HEK293 (cell line): ENCODE measurements around the gene ZFPL1.

ENCODE experiments used
- BCL11A ChIP-seq: fragments of 450-650 bp; formaldehyde crosslinking; IDR thresholded peaks from 2 replicates; pipeline ENCODE4 v1.5.1; 2016; ENCODE audit warnings: low read depth, missing biosample characterization, missing genetic modification characterization
- KLF1 ChIP-seq: fragments of 450-650 bp; formaldehyde crosslinking; IDR thresholded peaks from 2 replicates; pipeline ENCODE4 v1.5.1; 2016; ENCODE audit warnings: missing biosample characterization, missing genetic modification characterization
- TCF7L2 ChIP-seq: IDR thresholded peaks from 2 replicates; pipeline ENCODE4 v1.6.1; 2011; ENCODE audit warnings: low read depth, mild to moderate bottlenecking, inconsistent platforms, low read length, moderate library complexity, borderline replicate concordance
- ZBTB1 ChIP-seq: fragments of 450-650 bp; formaldehyde crosslinking; IDR thresholded peaks from 2 replicates; pipeline ENCODE4 v1.5.1; 2016; ENCODE audit warnings: missing biosample characterization, missing genetic modification characterization
- ZNF24 ChIP-seq: fragments of 450-650 bp; formaldehyde crosslinking; IDR thresholded peaks from 2 replicates; pipeline ENCODE4 v1.5.1; 2016; ENCODE audit warnings: missing biosample characterization, missing genetic modification characterization
- ZNF292 ChIP-seq: fragments of 450-650 bp; formaldehyde crosslinking; IDR thresholded peaks from 2 replicates; pipeline ENCODE4 v1.5.1; 2016; ENCODE audit warnings: low read depth, missing biosample characterization, missing genetic modification characterization, borderline replicate concordance
- ZNF324 ChIP-seq: fragments of 450-650 bp; formaldehyde crosslinking; IDR thresholded peaks from 2 replicates; pipeline ENCODE4 v1.5.1; 2016; ENCODE audit warnings: missing biosample characterization, missing genetic modification characterization
- ZNF473 ChIP-seq: fragments of 450-650 bp; formaldehyde crosslinking; IDR thresholded peaks from 2 replicates; pipeline ENCODE4 v1.5.1; 2017; ENCODE audit warnings: missing biosample characterization, missing genetic modification characterization
- ZNF48 ChIP-seq: fragments of 450-650 bp; formaldehyde crosslinking; IDR thresholded peaks from 2 replicates; pipeline ENCODE4 v1.5.1; 2016; ENCODE audit warnings: missing biosample characterization, missing genetic modification characterization
- ZNF692 ChIP-seq: fragments of 450-650 bp; formaldehyde crosslinking; IDR thresholded peaks from 2 replicates; pipeline ENCODE4 v1.5.1; 2016; ENCODE audit warnings: missing biosample characterization, missing genetic modification characterization
- ZSCAN4 ChIP-seq: fragments of 450-650 bp; formaldehyde crosslinking; IDR thresholded peaks from 2 replicates; pipeline ENCODE4 v1.5.1; 2017; ENCODE audit warnings: missing biosample characterization, missing genetic modification characterization
- TF ChIP-seq, protein P1 (sequence below): fragments of 450-650 bp; formaldehyde crosslinking; IDR thresholded peaks from 2 replicates; pipeline ENCODE4 v1.5.1; 2016; ENCODE audit warnings: missing biosample characterization, missing genetic modification characterization
- TF ChIP-seq, protein P2 (sequence below): fragments of 450-650 bp; formaldehyde crosslinking; IDR thresholded peaks from 2 replicates; pipeline ENCODE4 v1.5.1; 2016; ENCODE audit warnings: missing biosample characterization, missing genetic modification characterization
- TF ChIP-seq, protein P3 (sequence below): fragments of 450-650 bp; formaldehyde crosslinking; IDR thresholded peaks from 2 replicates; pipeline ENCODE4 v1.5.1; 2017; ENCODE audit warnings: missing biosample characterization, mild to moderate bottlenecking, missing genetic modification characterization, moderate library complexity

- TF ChIP-seq, protein P1, sequence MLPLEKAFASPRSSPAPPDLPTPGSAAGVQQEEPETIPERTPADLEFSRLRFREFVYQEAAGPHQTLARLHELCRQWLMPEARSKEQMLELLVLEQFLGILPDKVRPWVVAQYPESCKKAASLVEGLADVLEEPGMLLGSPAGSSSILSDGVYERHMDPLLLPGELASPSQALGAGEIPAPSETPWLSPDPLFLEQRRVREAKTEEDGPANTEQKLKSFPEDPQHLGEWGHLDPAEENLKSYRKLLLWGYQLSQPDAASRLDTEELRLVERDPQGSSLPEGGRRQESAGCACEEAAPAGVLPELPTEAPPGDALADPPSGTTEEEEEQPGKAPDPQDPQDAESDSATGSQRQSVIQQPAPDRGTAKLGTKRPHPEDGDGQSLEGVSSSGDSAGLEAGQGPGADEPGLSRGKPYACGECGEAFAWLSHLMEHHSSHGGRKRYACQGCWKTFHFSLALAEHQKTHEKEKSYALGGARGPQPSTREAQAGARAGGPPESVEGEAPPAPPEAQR = no peak
- TF ChIP-seq, protein P2, sequence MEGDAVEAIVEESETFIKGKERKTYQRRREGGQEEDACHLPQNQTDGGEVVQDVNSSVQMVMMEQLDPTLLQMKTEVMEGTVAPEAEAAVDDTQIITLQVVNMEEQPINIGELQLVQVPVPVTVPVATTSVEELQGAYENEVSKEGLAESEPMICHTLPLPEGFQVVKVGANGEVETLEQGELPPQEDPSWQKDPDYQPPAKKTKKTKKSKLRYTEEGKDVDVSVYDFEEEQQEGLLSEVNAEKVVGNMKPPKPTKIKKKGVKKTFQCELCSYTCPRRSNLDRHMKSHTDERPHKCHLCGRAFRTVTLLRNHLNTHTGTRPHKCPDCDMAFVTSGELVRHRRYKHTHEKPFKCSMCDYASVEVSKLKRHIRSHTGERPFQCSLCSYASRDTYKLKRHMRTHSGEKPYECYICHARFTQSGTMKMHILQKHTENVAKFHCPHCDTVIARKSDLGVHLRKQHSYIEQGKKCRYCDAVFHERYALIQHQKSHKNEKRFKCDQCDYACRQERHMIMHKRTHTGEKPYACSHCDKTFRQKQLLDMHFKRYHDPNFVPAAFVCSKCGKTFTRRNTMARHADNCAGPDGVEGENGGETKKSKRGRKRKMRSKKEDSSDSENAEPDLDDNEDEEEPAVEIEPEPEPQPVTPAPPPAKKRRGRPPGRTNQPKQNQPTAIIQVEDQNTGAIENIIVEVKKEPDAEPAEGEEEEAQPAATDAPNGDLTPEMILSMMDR (tag by site-specific recombination) = no peak
- TF ChIP-seq BCL11A (tag by site-specific recombination) = no peak
- no peak for TF ChIP-seq ZSCAN4 (tag by site-specific recombination)
- TF ChIP-seq, protein P3, sequence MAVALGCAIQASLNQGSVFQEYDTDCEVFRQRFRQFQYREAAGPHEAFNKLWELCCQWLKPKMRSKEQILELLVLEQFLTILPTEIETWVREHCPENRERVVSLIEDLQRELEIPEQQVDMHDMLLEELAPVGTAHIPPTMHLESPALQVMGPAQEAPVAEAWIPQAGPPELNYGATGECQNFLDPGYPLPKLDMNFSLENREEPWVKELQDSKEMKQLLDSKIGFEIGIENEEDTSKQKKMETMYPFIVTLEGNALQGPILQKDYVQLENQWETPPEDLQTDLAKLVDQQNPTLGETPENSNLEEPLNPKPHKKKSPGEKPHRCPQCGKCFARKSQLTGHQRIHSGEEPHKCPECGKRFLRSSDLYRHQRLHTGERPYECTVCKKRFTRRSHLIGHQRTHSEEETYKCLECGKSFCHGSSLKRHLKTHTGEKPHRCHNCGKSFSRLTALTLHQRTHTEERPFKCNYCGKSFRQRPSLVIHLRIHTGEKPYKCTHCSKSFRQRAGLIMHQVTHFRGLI (tag by site-specific recombination) = no peak
- TF ChIP-seq ZNF692 (tag by site-specific recombination) = no peak
- TF ChIP-seq ZNF48 (tag by site-specific recombination) = no peak
- no peak for TF ChIP-seq ZBTB1 (tag by site-specific recombination)
- TF ChIP-seq TCF7L2 = no peak
- TF ChIP-seq KLF1 (tag by site-specific recombination) = no peak
- TF ChIP-seq ZNF292 (tag by site-specific recombination) = no peak
- no peak for TF ChIP-seq ZNF24 (tag by site-specific recombination)
- no peak for TF ChIP-seq ZNF473 (tag by site-specific recombination)
- TF ChIP-seq ZNF324 (tag by site-specific recombination) = no peak
These were observed 26.0 kb upstream of the ZFPL1 start for GRCh38 chr11:65058012-65058411.
